Measurements from ENCODE around the gene RAET1E.
"Not testable (repeated sequence)": the region's sequence is repeated elsewhere in the genome, so short reads cannot be mapped to it uniquely, and the experiment has no call there.

Gene RAET1E

DNA sequence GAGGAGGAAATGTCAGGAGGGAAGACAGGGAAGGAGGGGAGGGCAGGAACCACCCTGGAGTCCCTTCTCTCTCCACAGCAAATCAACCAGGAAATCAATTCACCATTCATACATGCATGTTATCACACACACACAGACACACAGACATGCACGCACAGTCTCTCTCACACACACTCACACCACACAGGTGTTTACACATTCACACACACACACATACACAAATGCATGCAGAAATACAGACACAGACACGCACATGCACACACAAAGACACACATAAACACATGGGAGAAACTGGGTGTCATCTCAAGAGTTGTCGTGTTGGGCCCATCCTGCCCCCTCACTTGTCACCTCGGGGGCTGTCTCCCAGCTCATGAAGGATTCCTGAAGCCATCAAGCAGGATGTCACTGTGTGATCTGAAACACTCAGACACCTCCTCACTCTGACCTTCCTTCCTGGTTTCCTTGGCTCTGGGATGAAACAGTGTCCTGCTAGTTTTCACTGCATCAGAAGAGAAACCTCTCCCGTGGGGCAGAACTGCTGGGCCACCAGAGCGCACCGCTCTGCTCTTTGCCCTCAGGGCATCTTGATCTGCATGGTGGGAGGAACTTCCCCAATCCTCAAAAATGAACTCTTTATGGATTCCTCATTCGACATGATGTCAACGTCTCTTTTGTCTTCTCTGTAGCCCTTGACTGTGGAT, 15.8 kb upstream of the RAET1E start:
- intact Hi-C loops (cut with DNase I) = no loop called here
- DNase-seq = no peak

DNA sequence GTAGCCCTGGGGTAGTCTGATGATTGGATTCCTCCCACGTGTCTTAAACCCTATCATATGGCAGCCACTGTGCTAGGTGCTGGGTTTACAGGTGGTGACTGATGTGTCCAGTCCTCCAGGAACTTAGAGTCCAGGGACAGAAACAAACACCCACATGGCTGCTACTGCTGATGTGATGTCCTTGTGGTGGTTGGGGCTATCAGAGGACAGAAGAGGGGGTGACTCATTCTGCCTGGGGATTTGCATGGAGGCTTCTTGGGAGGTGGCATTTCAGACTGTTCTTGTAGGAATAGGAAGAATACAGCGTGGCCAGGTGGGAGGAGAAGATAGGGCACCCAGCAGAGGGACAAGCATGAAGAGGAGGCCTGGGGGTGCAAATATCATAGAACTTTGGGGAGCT, 15.2 kb upstream of the RAET1E start:
- DNase-seq = no peak
- intact Hi-C loops (cut with DNase I) = no loop called here

DNA sequence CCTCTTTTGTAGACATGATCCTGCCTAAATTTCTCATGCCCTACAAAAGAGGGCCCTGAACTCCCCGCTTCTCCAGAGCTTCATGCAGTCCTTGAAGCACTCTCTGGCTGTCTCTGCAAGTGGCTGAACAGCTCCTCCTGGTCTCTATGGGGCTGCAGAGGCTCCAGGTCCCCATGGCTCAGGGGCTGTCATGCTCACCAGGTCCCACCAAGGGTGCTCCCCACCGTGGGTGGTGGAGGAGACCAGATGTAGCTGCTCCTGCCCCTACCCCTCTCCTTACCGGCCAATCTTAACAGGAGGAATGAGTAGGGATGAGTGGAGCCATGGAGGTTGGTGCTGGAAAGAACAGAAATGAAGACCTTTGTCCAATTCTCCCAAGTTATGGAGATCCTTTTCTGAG, 14.8 kb upstream of the RAET1E start:
- intact Hi-C loops (cut with DNase I); DNase-seq: not testable (repeated sequence)

DNA sequence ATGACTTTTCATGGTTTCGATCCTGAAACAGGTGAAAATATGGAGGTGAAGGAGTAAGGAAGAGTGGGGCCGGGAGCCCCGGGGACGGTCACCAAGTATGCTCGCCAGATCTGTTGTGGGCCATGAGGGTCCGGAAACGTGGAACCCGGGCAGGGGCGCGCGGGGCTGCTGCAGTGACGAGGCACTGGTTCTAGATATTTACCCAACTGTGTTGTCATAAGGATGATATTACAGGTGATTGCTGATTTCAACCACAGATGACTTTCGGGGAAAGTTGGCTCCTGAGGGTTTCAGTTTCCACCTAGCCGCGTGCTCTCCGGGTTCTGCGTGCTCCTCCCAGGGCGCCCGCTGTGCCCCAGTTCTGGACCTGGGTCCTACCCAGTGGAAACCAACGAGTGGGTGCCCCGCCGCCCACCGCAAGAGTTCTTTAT, 12.8 kb upstream of the RAET1E start:
- peak in 1 of 10 donors; percentile 79 for DNase-seq

DNA sequence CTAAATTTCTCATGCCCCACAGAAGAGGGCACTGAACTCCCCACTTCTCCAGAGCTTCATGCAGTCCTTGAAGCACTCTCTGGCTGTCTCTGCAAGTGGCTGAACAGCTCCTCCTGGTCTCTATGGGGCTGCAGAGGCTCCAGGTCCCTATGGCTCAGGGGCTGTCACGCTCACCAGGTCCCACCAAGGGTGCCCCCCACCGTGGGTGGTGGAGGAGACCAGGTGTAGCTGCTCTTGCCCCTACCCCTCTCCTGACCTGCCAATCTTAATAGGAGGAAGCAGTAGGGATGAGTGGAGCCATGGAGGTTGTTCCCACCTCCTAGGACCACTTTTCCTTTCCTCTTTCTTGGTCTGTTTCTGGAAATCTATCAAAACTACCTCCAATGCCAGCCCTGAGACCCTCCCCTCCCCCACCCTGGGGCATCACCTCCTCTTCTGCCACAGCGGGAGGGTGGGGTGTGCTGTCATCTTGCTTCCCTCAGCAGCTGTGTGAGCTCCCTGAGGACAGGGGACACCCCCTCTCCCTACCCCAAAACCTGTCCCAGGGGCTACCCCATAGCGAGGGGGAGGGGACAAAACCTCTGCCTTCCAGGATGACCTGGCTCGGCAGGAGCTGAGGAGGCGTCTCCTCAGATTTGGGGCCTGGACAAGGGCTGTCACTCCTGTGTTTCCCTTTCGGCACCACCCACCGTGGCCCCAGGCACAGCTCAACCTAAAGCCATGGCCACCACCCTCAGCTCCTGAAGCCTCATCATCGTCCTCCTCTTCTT, 12.0 kb upstream of the RAET1E start:
- intact Hi-C loops (cut with DNase I) = no loop called here
- DNase-seq = no peak

More for the DNA sequence above, 12.8 kb upstream of the RAET1E start:
- intact Hi-C loops (cut with DNase I) = no loop called here

DNA sequence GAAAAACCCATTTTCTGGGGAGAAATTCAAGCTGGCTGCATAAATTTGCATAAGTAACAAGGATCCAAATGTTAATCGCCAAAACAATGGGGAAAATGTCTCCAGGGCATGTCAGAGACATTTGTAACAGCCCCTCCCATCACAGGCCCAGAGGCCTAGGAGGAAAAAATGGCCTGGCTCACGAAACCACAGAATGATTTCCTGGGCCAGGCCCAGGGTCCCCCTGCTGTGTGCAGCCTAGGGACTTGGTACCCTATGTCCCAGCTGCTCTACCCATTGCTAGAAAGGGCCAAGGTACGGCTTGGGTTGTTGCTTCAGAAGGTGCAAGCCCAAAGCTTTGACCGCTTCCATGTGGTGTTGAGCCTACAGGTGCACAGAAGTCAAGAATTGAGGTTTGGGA, 10.6 kb upstream of the RAET1E start:
- peak in 1 of 10 donors; percentile 27 for DNase-seq
- intact Hi-C loops (cut with DNase I) = not testable (repeated sequence)

DNA sequence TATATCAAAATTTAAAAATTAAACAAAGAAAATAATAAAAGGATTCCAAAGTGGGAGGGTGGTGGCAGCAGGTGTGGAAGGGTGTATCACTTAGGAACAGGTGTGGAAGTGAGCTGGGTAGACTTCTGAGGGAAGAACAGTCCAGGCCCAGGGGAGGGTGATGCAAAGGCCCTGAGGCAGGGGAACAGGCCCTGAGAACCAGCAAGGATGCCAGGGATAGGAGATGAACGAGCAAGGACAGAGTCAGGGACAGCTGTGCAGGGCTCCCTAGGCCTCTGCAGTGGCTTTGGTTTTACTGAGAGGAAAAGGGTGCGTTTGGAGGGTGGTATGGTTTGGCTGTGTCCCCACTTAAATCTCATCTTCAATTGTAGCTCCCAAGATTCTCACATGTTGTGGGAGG, 9.4 kb upstream of the RAET1E start:
- no peak for DNase-seq
- intact Hi-C loops (cut with DNase I) = no loop called here

DNA sequence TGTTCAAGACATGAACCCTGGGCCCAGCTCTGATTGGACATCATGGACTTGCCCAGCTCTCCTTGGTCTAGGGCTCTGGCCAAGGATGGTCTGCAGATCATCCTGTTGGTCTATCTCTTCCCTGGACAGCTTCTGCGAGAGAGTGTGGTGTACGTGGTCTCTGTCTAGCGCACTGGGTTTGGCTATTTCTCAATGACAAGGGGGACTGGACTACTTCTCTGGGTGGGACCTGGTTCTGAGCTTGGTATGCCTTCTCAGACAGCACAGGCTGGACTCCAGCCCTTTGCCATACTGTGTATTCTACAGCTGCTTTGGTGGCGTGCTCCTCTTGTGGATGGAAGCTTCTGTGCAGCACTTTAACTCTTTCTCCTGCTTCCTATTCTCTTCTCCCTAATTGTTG, 8.5 kb upstream of the RAET1E start:
- DNase-seq = no peak
- intact Hi-C loops (cut with DNase I) = no loop called here

DNA sequence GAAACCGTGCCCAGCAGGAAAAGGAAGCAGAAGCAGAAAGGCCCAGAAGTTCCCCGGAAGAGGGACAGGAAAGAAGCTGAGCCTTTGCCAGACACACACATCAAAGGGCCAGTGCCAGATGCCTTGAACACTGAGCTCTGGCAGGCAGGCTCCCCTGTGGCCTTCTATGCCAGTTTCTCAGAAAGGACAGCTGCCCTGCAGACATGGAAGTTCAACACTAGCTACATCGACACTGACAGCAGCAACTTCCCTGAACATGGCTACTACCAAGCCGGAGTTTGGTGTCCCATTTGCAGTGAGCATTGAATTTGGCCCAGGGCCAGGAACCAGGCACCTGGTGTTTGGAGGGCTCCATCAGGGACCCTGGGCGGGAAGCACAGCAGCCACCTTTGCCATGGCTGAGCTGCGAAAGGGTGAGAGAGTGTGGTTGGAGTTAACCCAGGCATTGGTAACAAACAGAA, 8.0 kb upstream of the RAET1E start:
- peak in 1 of 10 donors; percentile 61 for DNase-seq
- intact Hi-C loops (cut with DNase I) = no loop called here

DNA sequence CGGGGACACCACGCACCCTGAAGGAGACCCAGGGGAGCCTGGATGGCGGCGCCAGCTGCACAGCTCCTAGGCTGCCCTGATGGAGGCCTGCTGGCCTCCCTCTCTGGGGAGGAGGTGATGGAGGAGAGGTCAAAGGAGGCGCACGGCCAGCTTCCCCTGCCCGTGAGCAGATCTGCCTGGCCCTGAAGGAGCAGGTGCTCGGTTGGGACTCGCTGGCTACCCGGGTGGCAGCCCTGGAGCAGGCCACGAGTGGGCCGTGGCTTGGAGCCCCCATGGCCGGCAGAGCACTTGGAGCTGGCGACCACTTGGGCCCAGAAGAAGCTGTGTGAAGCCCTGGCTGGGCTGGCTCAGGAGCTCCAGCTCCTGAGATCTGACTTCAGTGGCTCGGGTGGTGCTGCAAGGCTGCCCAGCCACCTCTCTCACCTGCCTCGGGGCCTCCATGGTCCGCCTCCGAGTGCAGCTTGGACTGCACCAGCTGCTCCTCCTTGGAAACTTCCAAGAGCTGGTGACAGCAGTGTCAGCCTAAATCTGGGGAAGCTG, 7.5 kb upstream of the RAET1E start:
- peak in 1 of 10 donors; percentile 64 for DNase-seq
- intact Hi-C loops (cut with DNase I) = no loop called here

DNA sequence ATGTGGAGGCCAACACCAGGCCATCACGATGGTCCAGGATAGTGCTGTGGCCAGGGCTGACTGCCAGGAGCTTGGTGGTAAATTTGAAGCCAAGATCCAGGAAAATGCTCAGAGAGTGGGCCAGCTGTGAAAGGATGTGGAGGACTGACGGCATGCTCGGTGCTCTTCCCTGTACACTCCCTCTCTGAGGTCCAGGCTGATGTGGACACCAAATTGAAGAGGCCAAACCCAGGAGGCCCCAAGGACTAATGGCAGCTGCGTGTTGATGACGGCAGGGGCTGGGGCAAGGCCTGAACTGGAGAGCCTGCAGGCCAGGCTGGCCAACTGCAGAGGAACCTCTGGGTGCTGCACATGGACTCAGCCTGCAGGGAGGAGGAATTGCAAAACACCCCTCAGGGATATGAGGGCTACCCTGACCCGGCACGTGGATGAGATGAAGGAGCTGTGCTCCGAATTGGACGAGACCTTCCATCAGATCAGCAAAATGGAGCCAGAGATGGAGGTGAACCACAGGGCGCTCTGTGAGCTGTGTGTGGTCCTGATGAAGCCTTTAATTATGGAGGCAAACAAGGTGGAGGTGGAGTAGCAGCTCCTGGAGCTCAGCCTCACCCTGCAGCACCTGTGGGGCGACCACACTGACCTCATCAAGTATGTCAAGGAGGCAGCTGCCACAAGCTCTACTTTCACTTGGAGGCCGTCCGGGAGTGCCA, 6.9 kb upstream of the RAET1E start:
- DNase-seq = peak in 1 of 10 donors; percentile 29
- intact Hi-C loops (cut with DNase I) = no loop called here

DNA sequence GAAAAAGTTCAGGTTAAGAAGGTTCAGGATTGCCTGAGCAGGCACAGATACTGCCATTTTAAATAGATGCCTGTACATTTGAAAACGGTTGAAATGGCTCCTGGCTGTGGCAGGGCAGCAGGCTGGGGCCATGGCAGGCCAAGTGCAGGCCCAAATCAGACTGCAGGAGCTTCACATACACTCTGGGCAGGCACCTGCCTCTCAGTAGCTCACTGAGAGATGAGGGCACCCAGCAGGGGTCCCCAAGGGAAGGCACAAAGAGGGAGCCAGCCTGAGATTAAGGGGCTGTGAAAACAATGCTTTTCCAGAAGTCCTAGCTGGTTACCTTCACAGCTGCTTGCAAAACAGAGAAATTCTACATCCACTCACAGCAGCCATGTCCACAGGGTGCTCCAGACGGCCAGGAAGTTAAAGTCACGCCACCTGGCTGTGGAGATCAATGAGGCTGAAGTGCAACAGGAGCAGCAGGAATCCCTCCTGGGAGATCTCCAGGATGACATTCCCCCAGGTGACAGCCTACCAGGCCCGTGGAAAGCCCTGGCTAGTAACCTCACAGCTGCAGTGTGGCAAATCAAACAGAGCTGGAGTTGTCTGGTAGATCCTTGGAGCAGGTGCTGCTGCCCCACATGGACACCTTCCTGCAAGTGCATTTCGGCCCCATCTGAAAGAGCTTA, 6.2 kb upstream of the RAET1E start:
- DNase-seq = peak in 1 of 10 donors; percentile 25
- intact Hi-C loops (cut with DNase I) = no loop called here

DNA sequence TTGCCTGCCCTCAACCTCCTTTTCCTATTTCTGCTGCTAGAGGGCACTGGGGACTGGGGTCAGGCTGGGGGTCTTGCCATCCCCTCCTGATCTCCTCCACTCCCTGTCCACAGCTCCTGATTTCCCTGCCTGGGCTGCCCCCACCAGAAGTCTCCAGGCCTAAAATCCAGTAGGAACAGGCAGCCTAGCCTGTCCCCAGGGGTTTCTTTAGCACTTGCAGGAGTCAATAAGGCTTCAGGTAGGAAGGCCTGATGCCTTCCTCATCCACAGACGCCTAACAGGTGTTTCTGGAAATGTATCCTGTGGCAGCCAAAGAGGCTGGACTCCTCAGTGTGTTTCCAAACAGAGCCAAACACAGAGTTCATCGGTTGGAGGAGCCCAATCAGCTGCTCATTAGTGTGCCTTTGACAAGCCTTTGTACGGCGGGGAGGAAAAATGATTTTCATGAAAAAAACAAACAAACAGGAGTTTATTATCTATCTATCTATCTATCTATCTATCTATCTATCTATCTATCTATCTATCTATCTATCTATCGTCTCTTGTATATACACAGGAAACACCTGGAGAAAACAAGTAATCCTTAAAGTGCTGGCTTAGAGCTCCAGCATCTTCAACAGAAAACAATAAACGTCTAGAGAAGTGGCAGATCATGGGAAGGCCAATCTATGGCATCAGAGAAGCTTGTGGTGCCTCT, 3.7 kb upstream of the RAET1E start:
- intact Hi-C loops (cut with DNase I) = no loop called here
- peak in 1 of 10 donors; percentile 64 for DNase-seq

DNA sequence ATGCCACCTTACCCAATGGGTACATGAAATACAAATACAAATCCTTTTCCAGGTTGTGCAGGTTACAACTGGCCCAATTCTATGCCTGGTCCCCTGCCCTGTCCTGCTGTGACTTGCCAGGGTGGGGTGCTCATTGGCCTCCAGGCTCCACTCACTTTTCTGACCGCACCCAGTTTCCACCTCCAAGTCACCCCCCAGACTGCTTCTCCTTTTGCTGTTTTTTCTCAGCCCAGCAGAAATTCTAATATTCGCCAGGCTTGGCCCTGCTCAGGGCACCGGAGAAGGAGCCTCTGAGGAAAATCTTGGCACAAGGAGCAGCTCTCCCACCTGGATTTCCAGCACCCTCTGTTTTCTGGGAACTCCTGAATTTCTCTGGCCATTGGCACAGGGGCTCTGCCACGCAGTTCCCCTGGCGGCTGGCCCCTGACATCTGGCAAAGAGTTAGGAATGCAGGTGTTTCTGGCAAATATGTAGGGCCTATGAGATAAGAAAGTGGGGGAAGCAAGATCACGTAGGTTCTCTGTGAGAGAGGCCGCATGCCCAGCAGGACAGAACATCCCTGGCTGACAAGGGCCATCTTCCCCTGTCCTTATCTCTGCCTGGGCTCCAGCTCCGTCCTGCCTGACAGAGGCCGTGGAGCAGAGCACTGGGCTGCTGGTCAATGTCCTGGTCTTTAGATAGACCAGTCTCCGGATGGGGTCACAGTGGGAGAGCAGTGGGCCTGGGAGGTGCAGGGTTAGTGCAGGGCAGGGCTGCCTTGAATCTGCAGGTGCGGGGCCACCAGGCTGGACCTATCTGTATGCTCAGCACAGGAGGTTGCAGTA, 2.9 kb upstream of the RAET1E start:
- peak in 1 of 10 donors; percentile 48 for DNase-seq
- intact Hi-C loops (cut with DNase I) = no loop called here

DNA sequence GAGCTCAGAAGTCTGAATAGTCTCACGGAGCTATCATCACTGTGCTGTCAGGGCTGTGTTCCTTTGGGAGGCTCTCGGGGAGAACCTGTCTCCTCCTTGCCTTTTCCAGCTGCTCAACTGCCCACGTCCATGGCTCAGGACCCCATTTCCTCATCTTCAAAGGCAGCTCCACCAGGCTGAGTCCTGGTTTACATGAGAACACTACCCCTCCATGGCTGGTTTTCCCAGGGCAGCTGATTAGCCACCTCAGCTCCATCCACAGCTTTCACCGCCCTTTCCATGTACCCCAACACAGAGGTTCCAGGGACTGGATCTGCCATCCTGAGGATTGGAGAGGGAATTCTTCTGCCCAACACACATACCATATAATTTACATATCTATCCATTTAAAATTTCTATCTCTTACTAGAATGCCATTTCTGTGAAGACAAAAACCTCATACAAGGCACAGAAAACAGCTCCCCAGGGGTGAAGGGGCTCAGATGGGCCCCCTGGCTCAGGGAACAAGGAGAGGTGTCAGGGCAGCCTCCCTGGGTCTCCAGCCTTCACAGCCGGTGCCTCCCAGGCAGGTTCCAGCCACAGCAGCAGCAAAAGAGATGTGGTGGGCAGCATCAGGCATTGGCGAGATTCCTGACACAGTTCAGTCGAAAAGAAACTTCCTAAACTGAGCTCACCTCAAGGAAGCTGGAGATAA, 2.2 kb upstream of the RAET1E start:
- peak in 1 of 10 donors; percentile 69 for DNase-seq
- intact Hi-C loops (cut with DNase I) = no loop called here

DNA sequence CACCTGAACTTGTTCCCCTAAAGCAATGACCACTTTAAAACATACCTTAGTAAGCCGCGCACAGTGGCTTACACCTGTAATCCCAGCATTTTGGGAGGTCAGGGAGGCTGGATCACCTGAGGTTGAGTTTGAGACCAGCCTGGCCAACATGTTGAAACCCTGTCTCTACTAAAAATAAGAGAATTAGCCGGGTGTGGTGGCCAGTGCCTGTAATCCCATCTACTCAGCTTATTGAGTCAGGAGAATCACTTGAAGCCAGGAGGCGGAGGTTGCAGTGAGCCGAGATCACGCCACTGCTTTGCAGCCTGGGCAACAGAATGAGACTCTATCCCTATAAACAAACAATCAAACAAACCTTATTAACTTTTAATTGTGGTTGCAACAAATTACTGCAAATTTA, 1.6 kb upstream of the RAET1E start:
- intact Hi-C loops (cut with DNase I) = no loop called here
- DNase-seq = no peak

DNA sequence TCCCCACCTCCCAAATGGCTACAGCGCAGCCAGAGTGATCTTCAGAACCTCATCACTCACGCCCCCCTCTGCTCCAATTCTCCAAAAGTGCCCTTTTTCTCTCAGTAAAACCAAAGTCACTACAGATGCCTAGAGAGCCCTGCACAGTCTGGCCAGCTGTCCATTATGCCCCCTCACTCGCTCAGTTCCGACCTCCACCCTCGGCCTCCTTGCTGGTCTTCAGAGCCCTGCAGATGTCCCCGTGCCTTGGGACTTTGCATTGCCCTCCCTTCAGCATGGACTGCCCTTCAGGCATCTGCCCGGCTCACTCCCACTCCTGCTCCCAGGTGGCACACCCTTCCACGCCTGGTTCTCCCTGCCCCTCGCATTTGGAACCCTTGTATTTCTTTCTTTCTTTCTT, 1.1 kb upstream of the RAET1E start:
- intact Hi-C loops (cut with DNase I) = no loop called here
- peak in 1 of 10 donors; percentile 41 for DNase-seq

DNA sequence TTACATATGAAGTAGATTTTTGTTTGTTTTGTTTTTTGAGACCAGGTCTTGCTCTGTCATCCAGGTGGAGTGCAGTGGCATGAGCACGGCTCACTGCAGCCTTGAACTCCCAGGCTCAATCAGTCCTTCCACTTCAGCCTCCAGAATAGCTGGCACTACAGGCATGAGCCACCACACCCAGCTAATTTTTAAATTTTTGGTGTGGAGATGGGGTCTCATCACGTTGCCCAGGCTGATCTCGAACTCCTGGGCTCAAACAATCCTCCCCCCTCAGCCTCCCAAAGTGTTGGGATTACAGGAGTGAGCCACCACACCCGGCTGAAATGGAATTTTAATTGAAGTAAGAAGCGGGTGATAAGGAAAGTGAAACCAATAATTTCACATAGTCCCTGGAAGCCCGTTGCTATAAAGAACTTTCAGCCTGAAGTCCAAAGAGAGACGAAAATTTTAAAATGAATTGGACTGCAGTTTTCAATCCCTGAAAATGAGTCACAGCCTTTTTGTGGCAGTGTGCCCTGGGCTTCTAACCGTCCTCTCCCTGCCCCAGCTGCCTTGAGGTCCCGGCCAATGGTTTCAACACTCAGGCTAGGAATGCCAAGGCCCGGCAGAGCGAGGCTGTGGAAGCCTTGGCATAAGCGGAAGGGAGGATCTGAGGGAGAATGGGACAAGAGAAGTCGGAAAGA, 757 bp downstream of the RAET1E start:
- peak in 5 of 10 donors; percentile 11 to 87 (median 27) for DNase-seq
- intact Hi-C loops (cut with DNase I) = no loop called here
